ENCODE results near the gene VWA7.

The VWA7 gene

GRCh38 chr6:31721351-31722020 lies 55.6 kb downstream of the VWA7 start, which contains the start of gene LY6G6C:
Gene LY6G6C (minus strand): TSS chr6:31721746. CDS start chr6:31721679, 67 bp downstream.
- DNase-seq (ENCODE audit: extremely low read depth, low read depth): no peak
- TF ChIP-seq CTCF (IDR thresholded peaks at IDR 0.05; ENCODE audit: low read depth, low read length): no peak

GRCh38 chr6:31720196-31720770 lies 56.8 kb downstream of the VWA7 start:
- no peak for DNase-seq (ENCODE audit: extremely low read depth, low read depth)
- TF ChIP-seq CTCF (IDR thresholded peaks at IDR 0.05; ENCODE audit: low read depth, low read length): no peak

- no peak for DNase-seq (ENCODE audit: extremely low read depth, low read depth)
Observed at GRCh38 chr6:31719001-31719400, 58.1 kb downstream of the VWA7 start.

GRCh38 chr6:31718265-31718664 lies 58.9 kb downstream of the VWA7 start:
- DNase-seq (ENCODE audit: extremely low read depth, low read depth): no peak

More at GRCh38 chr6:31719001-31719400, 58.1 kb downstream of the VWA7 start:
- no peak for TF ChIP-seq CTCF (IDR thresholded peaks at IDR 0.05; ENCODE audit: low read depth, low read length)

GRCh38 chr6:31717499-31718222 lies 59.5 kb downstream of the VWA7 start:
- DNase-seq (ENCODE audit: extremely low read depth, low read depth): no peak
- TF ChIP-seq CTCF (IDR thresholded peaks at IDR 0.05; ENCODE audit: low read depth, low read length): no peak

More at GRCh38 chr6:31718265-31718664, 58.9 kb downstream of the VWA7 start:
- no peak for TF ChIP-seq CTCF (IDR thresholded peaks at IDR 0.05; ENCODE audit: low read depth, low read length)

Measured in AG09319 (cell line).